Hematopoietic multipotent progenitor cell treated with erythropoietin and hydrocortisone succinate and interleukin-3 and kit ligand, for 8 days (in vitro differentiated cells): ENCODE data around the gene SCARF2.
A peak's percentile ranks its signal among the peaks of the same experiment; 100 is the strongest.
"Not testable (repeated sequence)": the region's sequence is repeated elsewhere in the genome, so short reads cannot be mapped to it uniquely, and the experiment has no call there.

Source experiments
- DNase-seq: peaks from one replicate; pipeline ENCODE4 v3.0.0-alpha.2; 2015

The SCARF2 gene

GRCh38 chr22:20425566-20426258, 11.9 kb downstream of the SCARF2 start:
- DNase-seq = no peak

- peak; percentile 36 for DNase-seq
Measured at GRCh38 chr22:20424932-20425565, 12.6 kb downstream of the SCARF2 start.

- no peak for DNase-seq
Measured at GRCh38 chr22:20424568-20424931, 13.1 kb downstream of the SCARF2 start.

DNA sequence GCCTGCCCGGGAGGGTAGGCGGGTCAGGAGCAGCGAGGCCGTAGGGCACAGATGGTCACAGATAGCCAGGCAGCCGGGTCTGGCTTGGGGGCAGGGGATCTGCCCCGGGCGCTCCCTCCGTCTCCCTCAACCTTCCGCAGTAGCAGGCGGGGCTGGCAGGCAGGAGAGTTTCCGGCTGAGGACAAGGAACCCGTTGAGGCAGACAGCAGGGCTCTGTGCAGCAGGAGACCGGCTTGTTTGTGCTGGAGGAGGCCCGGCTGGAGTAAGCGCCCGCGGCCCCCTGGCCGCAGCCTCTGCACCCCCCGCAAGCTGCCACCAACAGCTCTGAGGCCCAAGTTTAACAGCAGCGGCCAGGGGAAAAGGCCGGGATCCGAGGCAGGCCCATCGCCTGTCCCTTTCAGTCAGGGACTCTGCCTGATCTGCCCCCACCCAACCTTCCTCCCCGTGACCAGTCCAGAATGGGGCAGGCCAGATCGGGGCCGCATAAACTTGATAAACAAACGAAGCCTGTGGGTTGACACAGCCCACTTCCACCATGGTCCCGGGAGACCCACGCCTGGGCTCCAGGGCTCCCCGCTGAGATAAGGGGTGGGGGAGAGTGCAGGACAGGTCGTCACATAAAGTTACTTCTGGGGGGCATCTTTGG, 13.6 kb downstream of the SCARF2 start:
- no peak for DNase-seq

DNA sequence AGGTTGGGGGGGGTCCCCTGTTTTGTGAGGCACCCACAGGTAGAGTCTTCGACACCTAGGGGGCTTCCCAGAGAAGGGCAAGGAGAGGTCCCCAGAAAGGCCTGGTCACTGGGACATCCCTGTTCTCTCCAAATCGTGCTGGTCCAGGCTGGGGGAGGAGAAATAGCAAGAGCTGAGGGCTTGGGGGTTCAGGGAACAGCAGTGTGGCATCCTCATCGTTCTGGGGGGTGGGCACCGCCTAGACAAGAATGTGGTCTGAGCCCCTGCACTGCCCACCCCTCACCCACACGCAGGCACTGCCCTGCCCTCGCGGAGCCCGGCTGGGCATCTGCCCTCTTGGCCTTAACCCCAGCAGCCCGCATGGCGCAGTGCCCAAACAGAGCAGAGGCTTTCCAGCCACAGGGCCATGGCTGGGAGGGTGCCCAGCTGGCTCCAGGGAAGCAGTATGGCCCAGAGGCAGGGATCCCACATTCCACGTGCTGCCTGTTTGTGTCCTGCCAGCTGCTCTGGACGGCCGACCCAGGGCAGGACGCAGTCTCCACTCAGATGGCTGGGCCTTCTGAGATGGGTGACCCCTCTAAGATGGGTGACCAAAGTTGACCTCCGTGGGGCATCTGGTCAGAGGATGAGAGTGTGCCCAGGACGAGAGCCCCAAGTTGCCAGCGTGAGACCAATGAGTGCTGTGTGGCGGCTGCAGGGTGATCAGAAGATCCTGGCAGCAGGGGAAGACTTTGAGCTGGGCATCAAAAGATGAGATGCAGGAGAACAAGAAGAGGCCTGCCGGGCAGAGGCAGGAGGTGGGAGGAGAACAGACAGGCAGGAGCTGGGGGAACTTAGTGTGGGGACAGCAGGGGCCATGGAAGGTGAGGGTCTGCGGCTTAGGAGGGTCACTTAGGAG, 14.4 kb downstream of the SCARF2 start:
- DNase-seq = no peak

DNA sequence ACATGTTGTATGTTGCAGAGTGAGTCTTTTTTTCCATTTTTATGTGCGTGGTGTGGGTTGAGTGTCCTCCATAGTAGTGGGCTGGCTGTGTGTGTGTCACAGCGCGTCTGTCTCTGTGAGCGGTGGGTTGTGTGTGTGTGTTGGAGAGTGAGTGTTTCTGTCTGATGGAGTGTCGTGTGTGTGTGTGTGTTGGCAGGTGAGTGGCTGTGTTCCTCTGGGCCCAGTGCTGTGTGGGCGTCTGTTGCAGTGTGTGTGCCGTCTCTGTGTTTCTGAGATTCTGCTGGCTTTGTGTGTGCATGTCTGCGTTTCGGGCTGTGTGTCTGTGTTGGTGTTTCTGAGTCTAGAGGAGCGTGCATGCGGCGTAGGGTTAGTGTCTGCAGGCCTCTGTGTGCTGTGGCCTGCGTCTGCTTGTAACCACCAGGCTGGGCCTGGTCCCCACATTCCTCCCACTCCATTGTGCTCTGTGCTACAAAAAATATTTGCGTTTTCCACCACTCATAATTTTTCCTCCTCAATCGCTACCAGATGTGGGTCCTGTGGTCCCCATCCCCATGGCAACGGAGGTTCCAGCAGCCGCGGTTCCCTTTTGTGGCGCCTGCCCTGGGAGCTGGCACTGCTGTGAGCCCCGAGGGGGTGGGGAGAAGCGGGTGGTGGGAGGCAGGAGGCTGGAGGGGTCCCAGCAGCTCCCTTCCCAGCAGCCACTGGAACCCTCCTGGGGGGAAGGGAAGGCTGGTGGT, 15.2 kb downstream of the SCARF2 start:
- DNase-seq = no peak

- no peak for DNase-seq
Measured at GRCh38 chr22:20421507-20421874, 16.1 kb downstream of the SCARF2 start.

GRCh38 chr22:20420157-20420842, 17.3 kb downstream of the SCARF2 start:
- DNase-seq = no peak

GRCh38 chr22:20419664-20419951, 18.0 kb downstream of the SCARF2 start:
- DNase-seq = no peak

- peak; percentile 63 for DNase-seq
Measured at GRCh38 chr22:20418211-20418788, 19.3 kb downstream of the SCARF2 start.

- DNase-seq = not testable (repeated sequence)
Measured at GRCh38 chr22:20415699-20416098, 21.9 kb downstream of the SCARF2 start.

- not testable (repeated sequence) for DNase-seq
Measured at GRCh38 chr22:20415241-20415640, 22.4 kb downstream of the SCARF2 start.

DNA sequence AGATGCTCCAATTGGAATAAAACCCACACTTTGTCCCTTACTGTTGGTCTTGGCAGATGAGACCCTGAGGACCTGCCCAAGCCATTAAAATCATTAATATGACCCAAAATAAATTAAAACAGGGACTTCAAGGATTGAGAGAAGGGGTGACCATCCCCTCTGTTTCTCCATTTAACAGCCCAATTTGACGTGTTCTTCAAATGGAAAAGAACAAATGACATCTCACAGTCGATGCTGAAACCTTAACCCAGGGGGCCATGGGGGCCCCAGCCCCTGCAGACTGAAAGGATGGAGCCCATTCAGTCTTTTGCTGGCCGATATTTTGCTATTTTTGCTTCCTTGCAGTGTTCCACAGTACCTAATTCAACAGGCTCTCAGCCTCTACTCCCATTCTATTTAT, 23.2 kb downstream of the SCARF2 start:
- no peak for DNase-seq

- DNase-seq = no peak
Measured at GRCh38 chr22:20414059-20414440, 23.6 kb downstream of the SCARF2 start.

- no peak for DNase-seq
Measured at GRCh38 chr22:20413217-20414058, 24.2 kb downstream of the SCARF2 start.

DNA sequence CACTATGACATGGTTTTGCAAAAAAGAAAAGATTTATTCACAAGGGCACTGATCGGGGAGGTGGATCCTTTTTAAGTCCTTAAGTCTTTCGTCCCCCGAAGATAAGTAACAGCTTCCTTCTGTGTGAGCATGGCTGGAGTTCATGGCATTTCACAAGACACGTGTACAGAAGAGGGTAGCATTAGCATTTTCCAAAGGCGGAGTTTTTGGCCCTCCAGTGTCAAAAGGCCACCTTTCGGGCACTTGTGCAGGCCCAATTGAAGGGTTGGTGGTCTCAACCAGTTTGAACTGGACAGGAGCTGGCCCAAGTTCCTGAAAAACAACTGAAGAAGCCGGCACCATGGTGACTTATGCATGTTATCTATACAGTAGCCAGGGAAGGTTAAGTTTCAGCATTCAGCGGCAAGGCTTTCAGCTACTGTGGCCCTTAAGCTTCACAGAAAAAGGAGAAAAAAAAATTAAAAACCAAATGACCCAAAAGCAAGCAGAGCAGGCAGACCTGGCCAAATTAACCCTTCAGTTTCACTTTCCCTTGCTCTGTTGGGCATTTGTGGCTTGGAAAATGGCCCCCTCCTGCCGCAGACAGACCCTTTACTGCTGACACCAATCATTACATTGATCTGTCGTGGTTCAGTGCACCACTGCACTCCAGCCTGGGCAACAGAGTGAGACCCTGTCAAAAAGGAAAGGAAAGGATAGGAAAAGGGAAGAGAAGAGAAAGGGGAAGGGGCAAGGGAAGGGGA, 25.0 kb downstream of the SCARF2 start:
- DNase-seq = no peak

DNA sequence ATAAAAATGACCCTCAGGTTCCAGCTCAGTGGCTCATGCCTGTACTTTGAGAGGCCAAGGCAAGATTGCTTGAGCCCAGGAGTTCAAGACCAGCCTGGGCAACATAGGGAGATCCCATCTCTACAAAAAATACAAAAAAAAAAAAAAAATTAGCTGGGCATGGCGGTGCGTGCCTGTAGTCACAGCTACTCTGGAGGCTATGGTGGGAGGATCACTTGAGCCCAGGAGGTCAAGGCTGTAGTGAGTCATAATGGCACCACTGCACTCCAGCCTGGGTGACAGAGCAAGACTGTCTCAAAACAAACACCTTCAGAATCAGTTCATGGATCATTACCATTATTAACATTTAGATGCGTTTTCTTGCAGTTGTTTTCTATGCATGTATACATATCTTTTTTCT, 28.2 kb downstream of the SCARF2 start:
- DNase-seq = not testable (repeated sequence)

DNA sequence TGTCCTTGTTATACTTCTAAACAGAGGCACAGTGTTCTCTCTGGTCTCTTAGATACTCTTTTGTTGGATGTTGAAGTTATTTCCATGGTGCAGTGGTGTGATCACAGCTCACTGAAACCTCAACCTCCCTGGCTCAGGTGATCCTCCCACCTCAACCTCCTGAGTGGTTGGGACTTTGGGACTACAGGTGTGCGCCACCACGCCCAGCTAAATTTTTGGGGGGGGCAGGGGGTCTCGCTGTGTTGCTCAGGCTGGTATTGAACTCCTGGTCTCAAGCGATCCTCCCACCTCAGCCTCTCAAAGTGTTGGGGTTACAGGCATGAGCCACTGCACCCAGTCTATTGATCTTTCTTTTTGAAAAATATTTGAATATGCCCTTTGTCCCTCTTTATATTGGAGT, 28.7 kb downstream of the SCARF2 start:
- no peak for DNase-seq

- DNase-seq = no peak
Measured at GRCh38 chr22:20407829-20408228, 29.8 kb downstream of the SCARF2 start.
